ENCODE results near the gene KCTD17.

DNA sequence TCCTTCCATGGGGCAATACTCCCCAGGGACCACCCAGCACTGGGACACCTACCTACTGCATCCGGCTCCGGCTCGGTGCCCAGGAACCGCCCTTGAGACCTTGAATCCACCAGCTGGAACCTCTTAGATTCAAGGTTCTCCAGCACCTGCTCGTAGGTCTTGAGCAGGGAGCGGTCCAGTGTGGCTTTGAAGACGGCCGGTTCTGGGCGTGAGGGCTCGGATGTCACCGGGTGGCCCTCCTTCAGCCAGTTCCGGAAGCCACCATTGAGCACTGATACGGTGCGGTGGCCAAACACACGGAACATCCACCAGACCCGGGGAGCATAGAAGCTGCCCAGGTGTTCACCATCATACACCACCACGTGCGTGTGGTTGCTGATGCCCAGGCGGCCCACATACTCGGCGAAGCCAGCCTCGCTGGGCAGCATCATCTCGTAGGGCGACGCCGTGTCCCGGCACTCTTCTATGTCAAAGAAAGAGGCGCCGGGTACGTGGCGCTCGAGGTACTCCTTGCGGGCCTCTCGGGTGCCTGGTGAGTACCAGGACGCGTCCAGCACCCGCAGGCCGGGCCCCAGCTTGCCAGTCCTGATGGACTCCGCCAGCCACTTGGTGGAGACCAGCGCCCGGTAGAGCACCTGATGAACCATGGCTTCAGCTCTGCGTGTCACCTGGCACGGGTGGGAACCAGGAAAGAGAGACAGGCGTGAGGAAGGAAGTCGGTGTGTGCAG is 33.3 kb upstream of the KCTD17 start:
- TF ChIP-seq POLR2AphosphoS5 (IDR thresholded peaks at IDR 0.05; ENCODE audit: low read depth, low read length) (no peak), POLR2A (IDR thresholded peaks at IDR 0.05; ENCODE audit: low read depth, low read length) (no peak), TAF1 (IDR thresholded peaks at IDR 0.05; ENCODE audit: low read depth, low read length) (no peak), POU2F2 (IDR thresholded peaks at IDR 0.05; ENCODE audit: low read depth, low read length) (no peak), SPI1 (IDR thresholded peaks at IDR 0.05; ENCODE audit: low read depth, low read length) (no peak), PAX5 (IDR thresholded peaks at IDR 0.05; ENCODE audit: insufficient read depth, low read length, severe bottlenecking) (no peak)

All from GM12891 (cell line).